GM21515 (cell line): ENCODE data around the gene ATP11C.

Source experiments
- ATAC-seq: cut with Tn5 transposase; IDR thresholded peaks from one replicate; pipeline ENCODE4 v1.9.1; 2021; ENCODE audit not compliant: unreplicated experiment

ATP11C gene

GRCh38 chrX:139815771-139816170 is 117.1 kb downstream of the ATP11C start:
- ATAC-seq, result no peak

- ATAC-seq, result no peak
Measured at GRCh38 chrX:139811942-139812629, 120.8 kb downstream of the ATP11C start.

GRCh38 chrX:139804482-139804881 is 128.4 kb downstream of the ATP11C start:
- no peak for ATAC-seq

GRCh38 chrX:139803224-139803623 is 129.6 kb downstream of the ATP11C start:
- ATAC-seq, result no peak

- no peak for ATAC-seq
Measured at GRCh38 chrX:139802048-139802447, 130.8 kb downstream of the ATP11C start.

GRCh38 chrX:139801397-139801813 is 131.4 kb downstream of the ATP11C start:
- no peak for ATAC-seq

GRCh38 chrX:139798701-139799100 is 134.2 kb downstream of the ATP11C start:
- no peak for ATAC-seq

- ATAC-seq, result peak; percentile 100
Measured at GRCh38 chrX:139795196-139795595, 137.7 kb downstream of the ATP11C start.

- no peak for ATAC-seq
Measured at GRCh38 chrX:139787601-139788000, 145.3 kb downstream of the ATP11C start.

- peak; percentile 98 for ATAC-seq
Measured at GRCh38 chrX:139784807-139785206, 148.0 kb downstream of the ATP11C start.

- ATAC-seq, result no peak
Measured at GRCh38 chrX:139783959-139784358, 148.9 kb downstream of the ATP11C start.

- no peak for ATAC-seq
Measured at GRCh38 chrX:139783030-139783429, 149.8 kb downstream of the ATP11C start.

GRCh38 chrX:139776599-139776998 is 156.3 kb downstream of the ATP11C start:
- ATAC-seq, result no peak

- no peak for ATAC-seq
Measured at GRCh38 chrX:139770366-139770765, 162.5 kb downstream of the ATP11C start.

- ATAC-seq, result peak; percentile 81
Measured at GRCh38 chrX:139766545-139766983, 166.3 kb downstream of the ATP11C start.

- ATAC-seq, result no peak
Measured at GRCh38 chrX:139762400-139763183, 170.3 kb downstream of the ATP11C start.

GRCh38 chrX:139759637-139760036 is 173.2 kb downstream of the ATP11C start:
- no peak for ATAC-seq

- no peak for ATAC-seq
Measured at GRCh38 chrX:139758809-139759208, 174.0 kb downstream of the ATP11C start.

- ATAC-seq, result no peak
Measured at GRCh38 chrX:139758250-139758649, 174.6 kb downstream of the ATP11C start.

GRCh38 chrX:139751053-139751452 is 181.8 kb downstream of the ATP11C start:
- ATAC-seq, result no peak

- ATAC-seq, result no peak
Measured at GRCh38 chrX:139750390-139750789, 182.5 kb downstream of the ATP11C start.

GRCh38 chrX:139739138-139739537 is 193.7 kb downstream of the ATP11C start:
- peak; percentile 98 for ATAC-seq
